CD4-positive, alpha-beta T cell treated with Interleukin-10 for 1 hour (primary cell): ENCODE measurements around the gene OR56A5.
"Not testable (repeated sequence)": the region's sequence is repeated elsewhere in the genome, so short reads cannot be mapped to it uniquely, and the experiment has no call there.

Experiments
- DNase-seq: peaks from one replicate; pipeline ENCODE4 v3.0.0-alpha.2; 2020

Gene OR56A5, protein sequence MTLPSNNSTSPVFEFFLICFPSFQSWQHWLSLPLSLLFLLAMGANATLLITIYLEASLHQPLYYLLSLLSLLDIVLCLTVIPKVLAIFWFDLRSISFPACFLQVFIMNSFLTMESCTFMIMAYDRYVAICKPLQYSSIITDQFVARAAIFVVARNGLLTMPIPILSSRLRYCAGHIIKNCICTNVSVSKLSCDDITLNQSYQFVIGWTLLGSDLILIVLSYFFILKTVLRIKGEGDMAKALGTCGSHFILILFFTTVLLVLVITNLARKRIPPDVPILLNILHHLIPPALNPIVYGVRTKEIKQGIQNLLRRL

DNA sequence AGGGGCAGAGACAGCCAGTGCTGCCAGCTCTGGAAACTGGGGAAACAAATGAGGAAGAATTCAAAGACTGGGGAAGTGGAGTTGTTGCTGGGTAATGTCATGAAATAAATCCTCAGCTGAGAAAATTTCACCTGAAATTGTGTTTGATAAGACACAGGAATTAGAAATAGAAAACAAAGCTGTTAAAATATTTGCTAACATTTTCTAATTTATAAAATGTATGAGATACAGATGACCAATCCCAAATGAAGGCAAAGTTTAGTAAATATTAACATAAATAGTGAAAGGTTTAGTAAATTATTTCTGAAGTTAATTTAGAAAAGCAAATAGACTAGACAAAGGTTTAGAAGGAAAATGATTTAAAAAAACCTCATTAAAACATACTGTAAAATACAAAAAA is at the start of gene OR56A5:
OR56A5 (minus strand) TSS at position 101 of the 400 bp plus-strand sequence; CDS start at position 101, 0 bp downstream.
- no peak for DNase-seq

DNA sequence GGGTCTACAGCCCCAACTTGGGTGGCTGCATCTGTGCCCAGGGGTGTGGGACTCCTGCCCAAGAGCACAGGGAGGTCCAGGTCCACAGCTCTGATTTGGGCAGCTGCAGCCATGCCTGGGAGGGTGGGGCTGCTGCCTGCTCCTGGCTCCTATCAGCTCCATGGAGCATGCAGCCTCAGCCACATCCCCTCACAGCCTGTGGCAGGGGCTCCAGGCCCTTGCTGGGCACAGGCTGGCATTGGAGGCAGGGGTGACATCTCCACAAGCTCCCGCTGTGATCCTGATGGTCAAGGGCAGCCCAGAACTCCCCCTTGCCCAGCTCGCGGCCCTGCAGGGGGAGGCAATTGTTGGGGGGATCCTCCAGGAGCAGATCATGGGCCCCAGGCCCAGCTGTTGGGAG is 44.7 kb upstream of the OR56A5 start:
- no peak for DNase-seq

DNA sequence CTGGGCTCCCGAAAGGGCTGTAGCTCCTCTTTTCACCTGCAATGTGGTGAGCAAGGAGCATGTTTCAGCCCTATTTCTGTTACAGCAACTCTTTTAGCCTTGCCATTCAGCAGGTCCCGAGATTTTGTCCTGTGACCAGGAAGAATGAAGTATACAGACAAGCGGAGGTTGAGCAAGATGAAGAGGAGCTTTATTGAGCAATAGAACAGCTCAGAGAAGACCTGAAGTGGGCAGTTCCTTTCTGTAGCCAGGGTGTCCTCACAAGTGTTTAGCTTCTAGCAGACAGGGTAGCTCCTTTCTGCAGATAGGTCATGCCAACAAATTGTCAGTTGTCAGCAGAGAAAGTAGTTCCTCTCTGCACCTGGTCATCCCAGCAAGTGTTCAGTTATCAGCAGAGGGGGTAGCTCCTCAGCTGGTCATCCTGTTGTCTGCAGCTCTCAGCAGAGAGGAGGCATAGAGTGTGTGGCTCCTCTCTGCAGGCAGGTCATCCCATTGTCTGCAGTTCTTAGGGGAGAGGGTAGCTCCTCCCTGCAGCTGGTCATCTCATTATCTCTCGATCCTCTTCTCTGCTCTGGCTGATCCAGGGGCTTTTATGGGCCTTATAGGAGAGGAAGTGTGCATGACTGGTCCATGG is 43.9 kb upstream of the OR56A5 start:
- DNase-seq, result no peak

DNA sequence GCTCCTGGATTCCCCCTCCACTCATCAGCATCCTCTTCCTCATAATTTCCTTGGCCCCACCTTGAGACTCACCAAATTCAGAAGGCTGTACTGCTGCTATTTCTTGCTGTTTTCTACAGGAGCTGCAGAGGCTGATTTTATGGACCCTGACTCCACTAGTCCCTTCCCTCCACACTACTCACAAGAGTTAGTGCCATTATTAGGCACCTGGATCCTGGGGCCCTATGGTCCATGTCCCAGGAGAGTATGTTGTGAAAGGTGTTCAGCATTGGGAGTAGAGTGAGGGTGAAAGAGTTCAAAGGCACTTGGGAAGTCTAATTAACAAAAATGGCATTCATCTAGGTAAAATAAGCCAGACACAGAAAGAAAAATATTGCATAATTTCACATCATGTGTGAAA is 38.6 kb upstream of the OR56A5 start, which contains the start of gene OR56A4:
OR56A4 (minus strand) TSS at position 101 of the 400 bp plus-strand sequence. CDS start 3,954 bp downstream, outside the sequence.
- no peak for DNase-seq

DNA sequence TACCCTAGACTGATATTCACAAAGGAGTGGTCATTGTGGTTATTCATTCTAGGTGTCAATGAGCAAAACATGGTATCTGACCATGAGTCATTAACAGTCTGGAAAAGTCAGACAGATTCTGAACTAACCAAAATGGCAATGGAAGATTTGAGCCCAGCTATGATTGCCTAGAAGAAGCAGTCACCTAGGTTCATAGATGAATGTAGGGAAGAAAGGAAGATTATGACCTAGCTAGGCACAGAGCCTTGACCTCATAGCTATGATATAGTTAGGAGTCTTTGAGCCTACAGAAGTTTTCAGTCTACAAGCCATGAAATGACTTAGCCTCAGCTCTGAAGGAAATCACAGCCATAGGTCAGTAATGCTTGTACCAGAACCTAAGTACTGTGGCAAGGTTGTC is 38.1 kb upstream of the OR56A5 start:
- no peak for DNase-seq

DNA sequence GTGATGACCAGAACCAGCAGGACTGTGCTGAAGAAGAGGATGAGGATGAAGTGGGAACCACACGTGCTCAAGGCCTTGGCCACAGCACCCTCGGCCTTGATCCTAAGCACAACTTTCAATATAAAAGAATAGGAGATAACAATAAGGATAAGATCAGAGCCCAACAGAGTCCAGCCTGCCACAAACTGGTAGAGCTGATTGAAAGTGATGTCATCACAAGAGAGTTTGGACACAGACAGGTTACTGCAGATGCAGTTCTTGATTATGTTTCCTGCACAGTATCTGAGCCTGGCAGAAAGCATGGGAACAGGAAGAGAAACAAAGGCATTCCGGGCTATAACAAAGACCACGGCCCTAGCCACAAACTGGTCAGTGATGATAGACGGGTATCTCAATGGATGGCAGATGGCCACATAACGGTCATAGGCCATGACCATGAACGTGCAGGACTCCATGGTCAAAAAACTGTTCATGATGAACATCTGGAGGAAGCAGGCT is 34.0 kb upstream of the OR56A5 start:
- no peak for DNase-seq

DNA sequence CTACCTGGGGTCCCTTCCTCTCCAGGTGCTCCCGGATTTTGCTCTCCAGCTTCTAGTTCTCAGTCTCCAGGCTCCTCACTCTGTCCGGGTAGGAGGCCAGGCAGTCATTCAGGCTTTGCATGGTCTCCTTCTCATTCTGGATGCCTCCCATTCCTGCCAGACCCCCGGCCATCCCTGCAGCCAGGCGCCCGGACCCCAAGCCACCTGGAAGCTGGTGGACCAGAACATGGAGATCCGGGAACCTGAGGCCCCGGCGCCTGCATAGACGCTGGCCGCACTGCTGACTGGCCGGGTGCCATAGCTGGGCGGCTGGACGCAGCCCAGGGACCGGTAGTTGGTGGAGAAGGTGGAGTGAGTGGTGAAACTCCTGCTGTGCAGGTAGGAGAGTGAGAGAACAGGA is 26.5 kb upstream of the OR56A5 start:
- DNase-seq, result no peak

DNA sequence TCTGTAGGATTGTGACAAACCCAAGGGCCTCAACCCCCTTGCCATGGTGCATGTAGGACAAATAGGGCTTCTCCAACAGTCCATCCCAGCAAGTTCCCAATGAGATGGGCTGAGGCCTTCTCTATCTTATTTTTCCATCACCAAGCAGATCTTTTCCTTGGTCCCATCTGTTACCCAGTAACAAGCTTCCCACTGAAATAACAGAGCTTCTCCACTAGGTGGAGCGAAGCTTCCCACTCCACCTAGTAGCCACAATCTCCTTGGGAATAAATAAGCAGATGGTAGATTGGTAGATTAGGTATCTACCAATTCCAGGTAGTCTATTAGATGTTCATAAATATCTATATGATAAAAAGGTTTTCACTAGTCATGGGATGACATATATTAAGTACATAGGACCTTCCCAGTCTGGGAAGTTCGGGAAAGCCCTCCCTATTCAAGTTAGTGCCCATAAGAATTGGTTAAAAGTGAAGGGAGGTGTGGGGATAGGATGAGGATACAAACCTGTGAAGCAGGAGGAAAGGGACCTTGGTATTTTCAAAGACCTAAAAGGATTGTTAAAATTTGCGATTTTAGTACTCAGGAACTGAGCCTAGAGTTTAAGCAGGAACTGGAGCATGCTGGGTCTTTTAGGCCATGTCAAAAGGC is 24.4 kb upstream of the OR56A5 start:
- DNase-seq, result no peak

DNA sequence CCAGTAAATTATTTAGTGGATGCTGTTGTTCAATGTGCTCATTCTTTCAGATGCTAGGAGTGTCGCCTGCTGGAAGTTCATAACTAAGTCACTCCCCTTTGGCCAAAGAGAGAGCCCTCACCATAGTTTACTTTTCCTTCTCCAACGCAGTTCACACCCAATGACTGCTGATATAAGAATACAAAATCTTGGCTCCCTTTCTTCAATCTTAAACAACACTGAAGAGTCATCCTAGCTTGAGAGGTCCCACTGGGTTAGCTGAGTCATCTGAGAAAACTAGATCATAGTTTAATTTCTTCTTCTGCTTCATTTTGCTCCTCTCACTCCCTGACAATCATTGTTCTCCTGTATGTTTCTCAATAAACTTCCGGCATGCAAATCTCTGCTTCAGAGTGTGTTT is 23.9 kb upstream of the OR56A5 start:
- no peak for DNase-seq

DNA sequence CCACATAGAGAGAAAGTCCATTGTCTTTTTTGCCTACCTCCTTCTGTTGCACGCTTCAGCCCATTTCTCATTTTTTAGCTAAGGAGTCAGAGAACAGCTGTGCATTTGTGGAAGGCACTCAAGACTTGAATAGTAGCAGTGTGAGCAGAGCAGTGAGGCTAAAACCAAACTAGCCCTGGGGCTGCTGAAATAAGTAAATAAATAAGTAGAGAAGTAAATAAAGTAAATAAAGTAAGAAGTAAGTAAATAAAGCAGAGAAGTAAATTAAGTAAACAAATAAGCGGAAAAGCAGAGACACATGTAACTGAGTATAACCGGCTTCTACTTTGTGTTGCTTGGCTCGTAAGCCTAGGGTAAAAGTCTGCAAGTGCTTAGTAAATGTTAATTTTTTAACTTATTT is 20.9 kb upstream of the OR56A5 start:
- no peak for DNase-seq

DNA sequence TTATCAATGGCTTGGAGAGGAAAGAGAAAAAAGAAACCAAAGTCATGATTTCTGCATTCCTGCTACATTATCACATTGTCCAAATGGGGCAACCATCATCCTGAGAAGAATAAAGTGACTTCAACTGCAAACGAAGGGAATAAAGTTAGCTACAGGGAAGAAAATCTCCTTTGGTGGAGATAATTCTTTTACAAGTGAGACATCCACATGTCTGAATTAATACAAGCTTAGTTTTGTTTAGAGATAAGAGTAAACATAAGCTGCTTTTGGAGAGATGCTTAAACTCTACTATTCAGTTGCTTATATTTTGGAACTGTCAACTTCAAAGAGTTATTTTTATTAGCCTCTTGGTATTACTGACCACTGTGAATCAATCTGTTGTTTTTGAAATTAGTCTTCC is 18.6 kb upstream of the OR56A5 start, which contains the start of gene OR52L1:
OR52L1 (minus strand) TSS at position 101 of the 400 bp plus-strand sequence; CDS start at position 46, 55 bp downstream.
- DNase-seq, result no peak

DNA sequence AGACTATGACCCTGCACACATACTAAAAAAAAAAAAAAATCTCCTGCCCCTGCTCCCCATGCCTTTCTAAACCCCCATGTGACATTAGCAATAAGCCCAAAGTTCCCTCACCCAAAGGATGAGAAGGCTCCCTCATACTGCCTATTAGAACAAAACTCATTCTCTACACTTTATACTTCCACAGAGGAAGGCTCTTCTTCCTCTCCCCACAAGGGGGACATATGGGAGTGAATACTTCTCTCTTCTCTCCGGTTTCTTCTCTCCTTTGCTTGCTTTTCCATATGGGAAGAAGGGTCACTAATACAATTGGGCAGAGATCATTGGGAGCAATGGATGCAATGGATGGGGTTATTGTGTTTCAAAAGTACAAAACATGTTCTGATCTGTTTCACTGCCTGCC is 15.1 kb upstream of the OR56A5 start:
- DNase-seq, result no peak

DNA sequence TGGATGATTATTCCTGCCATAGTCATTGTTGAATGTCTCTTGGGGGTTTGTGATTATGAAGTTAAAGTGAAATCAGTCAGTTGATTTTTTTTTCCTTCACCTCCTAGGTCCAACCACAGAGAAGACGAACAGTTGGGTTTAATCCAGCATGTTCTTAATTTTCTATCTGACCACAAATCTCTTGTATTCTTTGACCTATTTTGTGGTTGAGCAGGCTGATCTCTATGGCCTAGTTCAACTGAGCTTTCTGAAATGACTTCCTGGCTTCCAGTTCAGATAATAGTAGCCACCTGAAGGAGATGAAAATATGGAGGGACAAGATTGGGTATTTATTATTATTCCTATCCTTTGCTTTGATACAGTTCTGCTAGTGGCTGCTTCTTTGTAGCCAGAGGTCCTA is 5.2 kb upstream of the OR56A5 start:
- DNase-seq, result peak; percentile 2

DNA sequence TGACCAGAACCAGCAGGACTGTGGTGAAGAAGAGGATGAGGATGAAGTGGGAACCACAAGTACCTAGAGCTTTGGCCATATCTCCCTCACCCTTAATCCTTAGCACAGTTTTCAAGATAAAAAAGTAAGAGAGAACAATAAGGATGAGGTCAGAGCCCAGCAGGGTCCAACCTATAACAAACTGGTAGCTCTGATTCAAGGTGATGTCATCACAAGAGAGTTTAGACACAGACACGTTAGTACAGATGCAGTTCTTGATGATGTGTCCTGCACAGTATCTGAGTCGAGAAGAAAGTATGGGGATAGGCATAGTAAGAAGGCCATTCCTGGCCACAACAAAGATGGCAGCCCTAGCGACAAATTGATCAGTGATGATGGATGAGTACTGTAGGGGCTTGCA is 586 bp downstream of the OR56A5 start:
- DNase-seq, result no peak

DNA sequence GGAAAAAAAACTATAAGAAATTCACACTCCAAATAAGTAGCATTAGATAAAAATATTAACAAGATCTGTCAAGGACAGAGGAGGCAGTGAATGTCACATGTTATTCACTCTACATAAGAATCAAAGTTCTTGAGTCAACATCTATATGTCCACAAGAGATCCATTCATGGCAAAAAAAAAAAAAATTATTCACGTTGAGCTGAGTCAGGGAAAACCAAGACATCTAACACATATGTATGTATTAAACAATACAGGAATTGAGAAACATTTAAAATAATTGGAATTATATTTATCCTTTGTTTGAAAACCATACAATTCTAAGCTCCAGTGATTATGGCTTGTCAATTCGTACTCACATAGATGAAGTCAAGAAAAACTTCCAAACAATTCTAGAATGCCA is 1.3 kb downstream of the OR56A5 start:
- DNase-seq, result no peak

DNA sequence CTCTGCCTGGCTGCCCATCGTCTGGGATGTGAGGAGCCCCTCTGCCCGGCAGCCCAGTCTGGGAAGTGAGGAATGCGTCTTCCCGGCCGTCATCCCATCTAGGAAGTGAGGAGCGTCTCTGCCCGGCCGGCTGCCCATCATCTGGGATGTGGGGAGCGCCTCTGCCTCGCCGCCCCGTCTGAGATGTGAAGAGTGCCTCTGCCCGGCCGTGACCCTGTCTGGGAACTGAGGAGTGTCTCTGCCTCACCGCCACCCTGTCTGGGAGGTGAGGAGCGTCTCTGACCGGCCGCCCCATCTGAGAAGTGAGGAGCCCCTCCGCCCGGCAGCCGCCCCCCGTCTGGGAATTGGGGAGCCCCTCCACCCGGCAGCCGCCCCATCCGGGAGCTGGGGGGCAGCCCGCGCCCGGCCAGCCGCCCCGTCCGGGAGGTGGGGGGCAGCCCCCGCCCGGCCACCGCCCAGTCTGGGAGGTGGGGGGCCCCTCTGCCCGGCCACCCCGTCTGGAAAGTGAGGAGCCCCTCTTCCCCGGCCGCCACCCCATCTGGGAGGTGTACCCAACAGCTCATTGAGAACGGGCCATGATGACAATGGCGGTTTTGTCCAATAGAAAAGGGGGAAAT is 7.5 kb downstream of the OR56A5 start:
- DNase-seq, result not testable (repeated sequence)

DNA sequence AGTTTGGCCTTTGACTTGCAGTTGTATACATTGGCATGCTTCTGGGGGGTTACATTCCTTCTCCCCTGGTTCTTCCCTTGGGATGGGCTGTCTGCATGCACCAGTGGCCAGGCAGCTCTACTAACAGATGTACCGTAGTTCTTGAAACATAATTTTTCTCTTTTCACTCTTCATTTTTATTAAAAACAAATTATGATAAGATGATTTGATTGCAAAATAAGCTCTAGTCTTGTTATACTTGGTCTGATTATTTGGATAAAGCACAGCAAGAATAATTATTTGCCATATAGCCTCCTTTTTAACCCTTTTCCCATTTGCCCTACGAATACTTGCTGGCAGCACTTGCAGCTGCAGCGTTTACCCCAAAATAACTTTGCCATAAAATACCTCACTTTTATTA is 12.7 kb downstream of the OR56A5 start:
- DNase-seq, result no peak

DNA sequence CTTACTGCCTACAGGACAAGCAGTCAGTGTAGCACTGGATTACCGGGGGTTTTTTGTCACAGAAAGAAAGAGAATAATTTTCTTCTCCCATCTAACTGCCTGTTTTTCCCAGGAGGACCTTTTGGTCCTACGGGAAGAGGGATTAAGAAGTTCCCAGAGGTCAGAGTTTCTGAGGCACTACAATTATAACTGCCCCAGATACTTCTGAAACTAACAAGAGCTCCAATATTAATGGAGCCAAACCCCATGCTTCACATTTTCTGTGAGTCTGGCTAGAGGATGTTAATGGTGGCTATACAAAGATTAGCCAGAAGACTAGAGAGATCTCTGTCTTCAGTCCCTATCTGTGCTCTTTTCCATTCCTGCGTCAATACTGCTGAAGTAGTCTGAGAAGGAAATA is 26.3 kb downstream of the OR56A5 start, which contains the start of gene OR56A3:
OR56A3 (plus strand) TSS at position 301 of the 400 bp plus-strand sequence. CDS start 5,096 bp downstream, outside the sequence.
- DNase-seq, result no peak

DNA sequence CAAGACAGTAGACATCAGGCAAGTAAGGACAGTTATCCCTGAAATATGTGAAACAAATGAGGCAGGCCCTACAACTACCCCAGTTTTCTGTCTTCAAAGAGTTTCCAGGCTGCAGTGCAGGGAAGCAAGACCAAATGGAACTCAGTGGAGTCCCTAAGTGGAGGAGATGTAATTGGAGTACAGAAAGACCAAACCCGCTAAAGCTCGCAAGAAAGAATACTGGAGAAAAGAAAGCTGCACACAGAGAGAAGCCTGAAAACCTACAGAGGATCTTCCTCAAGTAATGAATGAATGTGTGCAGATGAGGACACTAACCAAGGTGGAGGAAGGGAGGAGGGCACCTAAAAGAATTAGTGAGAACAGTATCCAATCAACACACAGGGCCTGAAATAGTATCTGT is 27.5 kb downstream of the OR56A5 start:
- DNase-seq, result no peak

DNA sequence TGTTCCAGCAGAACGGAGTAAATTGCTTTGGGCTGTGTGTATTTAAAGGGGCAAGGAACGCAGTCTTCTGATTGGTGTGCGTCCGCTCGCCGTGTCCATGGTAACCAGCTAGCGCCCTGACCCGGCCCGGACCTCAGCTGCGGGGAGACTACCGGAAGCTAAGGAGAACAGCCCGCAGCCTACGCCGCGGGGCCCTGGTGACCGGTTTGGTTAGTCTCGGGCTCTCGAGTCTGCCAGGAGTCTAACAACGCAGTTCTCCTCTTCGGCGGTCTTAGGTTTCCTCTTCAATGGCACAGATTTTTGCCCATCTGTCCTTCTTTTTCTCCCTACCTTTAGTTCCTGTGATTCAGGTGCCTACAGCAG is 29.7 kb downstream of the OR56A5 start:
- no peak for DNase-seq

DNA sequence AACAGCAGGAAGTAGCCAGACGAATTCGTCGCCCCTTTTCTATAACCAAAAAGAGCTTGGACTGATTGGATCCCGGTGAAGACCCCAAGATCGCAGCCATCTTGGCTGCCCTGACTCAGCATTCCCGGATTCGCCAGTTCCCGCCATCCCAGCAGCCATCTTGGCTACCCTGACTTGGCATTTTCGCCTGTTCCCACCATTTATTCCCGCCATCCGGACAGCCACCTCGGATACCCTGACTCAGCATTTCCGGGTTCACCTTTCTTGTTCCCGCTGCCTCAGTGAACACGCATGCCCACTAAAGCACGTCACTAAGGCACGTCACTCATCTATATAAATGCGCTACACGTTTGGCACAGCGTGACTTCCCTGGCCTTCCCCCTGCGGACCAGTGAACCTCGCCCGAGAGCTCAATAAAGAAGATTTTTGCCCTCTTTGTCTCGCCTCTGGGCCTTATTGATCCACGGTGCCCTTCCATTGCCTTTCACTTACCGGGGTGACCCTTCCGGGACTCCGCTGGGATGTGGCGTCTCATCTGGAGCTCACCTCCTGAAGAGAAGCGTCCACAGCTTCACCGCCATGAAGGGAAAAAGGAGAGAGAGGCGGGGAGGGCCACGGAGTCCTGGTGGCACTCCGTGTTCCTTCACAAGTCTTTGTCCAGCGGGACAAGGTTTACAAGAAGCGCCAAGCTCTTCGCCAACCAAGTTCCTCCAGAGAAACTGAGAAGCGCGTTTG is 30.3 kb downstream of the OR56A5 start:
- no peak for DNase-seq

DNA sequence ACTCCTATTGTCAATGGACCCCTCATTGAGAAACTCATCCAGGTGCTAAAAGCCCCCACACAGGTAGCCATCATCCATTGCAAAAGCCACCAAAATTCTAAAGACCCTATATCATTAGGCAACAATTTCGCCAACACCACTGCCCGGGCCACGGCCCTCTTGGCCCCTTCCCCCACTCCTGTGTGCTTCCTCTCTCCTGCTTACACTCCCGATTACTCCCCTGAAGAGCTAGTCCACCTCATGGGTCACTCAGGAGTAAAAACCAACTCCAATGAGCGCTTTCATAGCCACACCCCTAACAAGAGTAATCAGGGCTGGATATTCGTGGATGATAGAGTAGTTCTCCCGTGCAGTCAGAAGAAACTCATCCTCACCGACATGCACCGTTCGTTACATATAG is 35.2 kb downstream of the OR56A5 start:
- DNase-seq, result no peak

DNA sequence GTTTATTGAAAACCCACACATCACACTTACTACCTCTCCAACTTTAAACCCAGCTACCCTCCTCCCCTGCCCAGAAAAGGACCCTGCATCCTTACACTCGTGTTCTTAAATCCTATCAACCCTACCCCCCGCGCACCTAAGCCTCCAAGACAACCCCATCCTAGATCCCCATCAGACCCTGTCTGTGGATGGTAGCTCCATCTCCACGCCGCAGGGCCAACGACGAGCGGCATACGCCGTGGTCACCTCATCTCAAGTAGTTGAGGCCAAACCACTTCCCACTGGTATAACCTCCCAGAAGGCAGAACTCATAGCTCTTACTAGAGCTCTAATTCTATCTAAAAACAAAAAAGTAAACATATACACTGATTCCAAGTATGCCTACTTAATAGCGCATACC is 35.6 kb downstream of the OR56A5 start:
- no peak for DNase-seq
